Kidney tubule cell (primary cell): ENCODE measurements around the gene DKK3.
A peak's percentile ranks its signal among the peaks of the same experiment; 100 is the strongest.
"Not testable (repeated sequence)": the region's sequence is repeated elsewhere in the genome, so short reads cannot be mapped to it uniquely, and the experiment has no call there.

Experiments used
- DNase-seq: peaks from one replicate; pipeline ENCODE4 v3.0.0-alpha.2; 2018; ENCODE audit warnings: low spot score

Gene DKK3

DNA sequence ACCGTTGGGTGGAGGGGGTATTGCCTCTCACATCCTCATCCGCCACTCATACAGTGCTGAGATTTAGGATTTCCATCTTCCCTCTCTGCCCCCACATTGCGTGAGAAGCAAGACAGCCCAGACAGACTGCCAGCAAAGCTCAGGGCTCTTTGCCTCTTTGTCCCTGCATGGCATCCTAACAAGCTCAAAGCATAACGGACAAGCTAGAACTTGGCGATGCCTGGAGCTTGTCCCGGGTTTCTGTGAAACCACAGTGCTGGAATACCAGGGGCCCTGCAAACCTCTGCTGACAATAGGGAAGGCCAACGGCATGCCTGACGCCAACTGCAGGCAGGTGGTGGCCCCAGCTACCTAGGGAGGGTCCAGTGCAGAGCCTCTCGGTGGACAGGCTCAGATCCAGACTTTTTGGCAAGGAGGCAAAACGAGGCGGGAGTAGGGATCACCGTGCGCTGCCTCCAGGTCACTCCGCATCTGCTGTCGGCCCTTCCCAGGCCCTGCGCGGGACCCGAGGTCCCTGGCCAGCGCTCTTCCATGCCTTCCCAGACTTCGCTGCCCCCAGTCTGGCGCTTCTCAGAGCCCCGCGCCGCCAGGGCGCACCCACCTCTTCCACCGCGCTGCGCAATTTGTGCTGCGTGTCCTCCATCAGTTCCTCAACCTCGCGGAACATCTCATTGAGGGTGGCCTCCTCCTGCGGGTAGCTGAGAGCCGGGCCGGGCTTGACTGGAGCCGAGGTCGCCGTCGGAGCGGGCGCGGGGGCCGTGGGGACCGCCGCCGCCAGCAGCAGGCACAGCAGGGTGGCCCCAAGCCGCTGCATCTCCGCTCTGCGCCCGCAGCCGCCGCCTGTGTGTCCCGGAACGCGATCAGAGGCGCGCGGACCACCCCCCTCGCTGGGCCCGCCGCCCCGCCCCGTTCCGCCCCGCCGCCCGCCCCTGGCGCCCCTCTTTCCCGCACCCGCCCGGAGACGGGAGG lies at the start of gene DKK3:
TSS of gene DKK3 (minus strand) at position 858 of the 969 bp plus-strand sequence. CDS start at position 814, 44 bp downstream.
- DNase-seq = no peak

- DNase-seq = no peak
Measured at GRCh38 chr11:12057299-12057980, 49.0 kb upstream of the DKK3 start.

GRCh38 chr11:12056119-12056518 lies 47.7 kb upstream of the DKK3 start:
- DNase-seq = peak; percentile 40

GRCh38 chr11:12053606-12054361 lies 45.4 kb upstream of the DKK3 start:
- DNase-seq = no peak

DNA sequence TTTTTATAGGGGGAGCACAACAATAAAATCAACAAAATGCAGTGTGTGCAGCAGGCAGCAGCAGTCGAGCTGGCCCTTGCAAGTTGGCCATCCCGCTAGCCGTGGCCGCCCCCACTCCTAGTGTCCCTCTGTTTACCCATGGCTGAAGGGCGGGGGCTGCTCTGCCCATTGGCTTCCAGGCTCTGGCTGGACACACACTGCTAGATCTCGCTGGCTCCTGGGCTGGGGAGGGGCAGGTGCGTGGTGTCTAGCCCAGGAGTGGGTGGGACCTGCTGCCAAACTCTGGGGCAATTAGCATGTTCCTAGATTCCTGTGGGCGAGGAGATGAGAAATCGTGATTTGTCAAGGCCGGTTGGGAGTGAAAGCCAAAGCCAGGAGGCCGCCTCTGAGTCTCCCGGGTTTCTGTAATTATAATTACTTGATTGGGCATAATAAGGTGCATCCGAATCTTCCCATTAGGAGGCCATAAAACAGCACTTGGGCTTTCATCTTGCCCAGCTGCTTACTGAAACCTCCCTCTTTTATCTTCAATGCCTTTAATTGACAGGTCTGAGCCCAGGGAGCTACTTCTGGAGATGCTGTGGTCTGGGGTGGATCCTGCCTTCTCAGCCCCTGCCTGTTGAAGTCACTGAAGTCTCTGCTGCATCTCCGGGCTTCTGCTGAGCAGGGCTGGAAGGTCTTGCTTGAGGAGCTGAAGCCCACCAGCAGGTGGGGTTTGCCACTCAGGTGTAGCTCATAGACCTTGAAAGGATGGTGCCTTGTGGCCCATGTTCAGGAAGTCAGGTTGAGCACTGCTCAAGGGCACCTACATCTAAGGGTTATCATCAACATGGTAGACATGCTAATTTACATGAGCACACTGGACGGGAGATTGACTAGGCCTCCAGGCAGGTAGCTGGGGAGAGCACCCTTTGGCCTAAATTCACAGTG lies 44.5 kb upstream of the DKK3 start:
- no peak for DNase-seq

DNA sequence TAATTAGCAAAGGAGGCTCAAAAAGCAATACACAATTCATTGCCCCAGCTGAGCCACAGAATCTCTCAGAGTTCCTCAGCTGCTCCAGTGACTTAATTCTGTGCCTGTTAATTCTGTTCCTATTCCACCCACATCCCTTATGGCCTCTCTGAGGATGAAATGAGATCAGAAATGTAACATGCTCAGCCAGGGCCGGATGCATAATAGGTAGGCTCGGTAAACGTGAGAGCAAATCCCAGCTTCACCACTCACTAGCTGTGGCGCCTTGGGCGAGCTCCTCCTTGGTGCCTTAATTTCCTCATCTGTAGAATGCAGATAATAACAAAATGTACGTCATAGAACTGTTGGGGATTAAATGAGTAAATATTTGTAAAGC lies 42.8 kb upstream of the DKK3 start:
- DNase-seq = no peak

DNA sequence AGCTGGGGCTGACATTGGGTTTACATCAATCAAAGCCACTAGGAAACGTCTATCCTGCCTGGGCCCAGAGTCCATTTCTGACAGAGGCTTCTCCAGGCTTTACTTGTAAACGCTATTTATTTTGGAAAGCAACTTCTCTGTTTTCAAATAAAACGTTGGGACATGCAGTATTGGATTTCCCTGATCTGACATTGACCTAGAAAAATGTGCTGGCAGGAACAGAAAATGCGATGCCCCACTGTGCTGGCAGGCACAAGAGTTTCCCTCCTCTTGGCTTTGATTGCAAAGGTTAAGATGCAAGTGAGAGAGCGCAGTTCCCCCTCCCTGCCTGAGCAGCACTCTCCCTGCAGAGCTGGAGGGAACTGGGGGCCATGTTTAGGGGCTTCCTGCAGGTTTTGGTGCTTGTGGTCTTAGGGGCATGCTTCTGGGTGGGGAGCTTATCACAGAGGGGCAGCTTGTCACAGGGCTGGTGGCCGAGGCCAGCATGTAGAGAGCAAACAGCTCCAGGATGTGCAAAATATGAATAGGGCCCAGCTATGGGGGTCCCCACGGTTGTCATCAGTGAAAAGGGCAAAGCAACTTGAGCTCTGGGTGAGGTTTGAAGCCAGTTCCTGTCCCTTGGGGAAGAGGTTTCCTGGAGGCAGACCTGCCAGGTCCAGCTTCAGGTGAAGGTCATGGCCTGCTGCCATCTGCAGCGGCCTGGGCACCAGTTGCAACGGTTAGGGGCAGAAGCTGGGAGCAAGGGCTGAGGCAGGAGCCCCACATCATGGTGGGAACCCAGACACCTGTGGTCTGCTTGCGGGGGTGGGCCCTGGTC lies 42.3 kb upstream of the DKK3 start:
- no peak for DNase-seq

GRCh38 chr11:12048936-12049790 lies 40.7 kb upstream of the DKK3 start:
- DNase-seq = no peak

DNA sequence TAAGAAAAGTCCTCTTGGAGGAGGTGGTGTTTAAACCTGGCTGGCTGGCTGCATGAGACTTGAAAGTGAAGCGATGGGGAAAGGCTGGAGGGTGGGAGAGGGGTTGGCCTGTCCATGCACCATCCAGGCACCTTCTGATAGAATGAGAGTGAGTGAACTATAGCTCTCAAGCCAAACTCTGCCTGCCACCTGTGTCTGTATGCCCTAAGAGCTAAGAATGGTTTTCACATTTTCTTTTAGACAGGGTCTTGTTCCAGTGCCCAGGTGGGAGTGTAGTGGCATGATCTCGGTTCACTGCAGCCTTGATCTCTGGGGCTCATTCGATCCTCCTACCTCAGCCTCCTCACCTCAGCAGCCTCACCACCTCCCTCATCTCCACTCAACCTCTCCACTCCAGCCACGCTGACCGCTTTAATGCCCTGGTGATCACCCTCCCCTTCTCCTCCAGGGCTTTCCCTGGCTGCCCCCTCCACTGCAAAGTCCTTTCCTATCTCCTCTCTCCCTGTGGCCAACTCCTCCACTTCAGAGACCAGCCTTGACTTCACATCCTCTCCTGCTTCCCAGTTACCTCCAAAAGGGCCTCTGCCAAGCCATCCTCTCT lies 38.3 kb upstream of the DKK3 start:
- no peak for DNase-seq

- DNase-seq = peak; percentile 29
Measured at GRCh38 chr11:12045914-12046635, 37.6 kb upstream of the DKK3 start.

GRCh38 chr11:12044799-12045198 lies 36.4 kb upstream of the DKK3 start:
- no peak for DNase-seq

DNA sequence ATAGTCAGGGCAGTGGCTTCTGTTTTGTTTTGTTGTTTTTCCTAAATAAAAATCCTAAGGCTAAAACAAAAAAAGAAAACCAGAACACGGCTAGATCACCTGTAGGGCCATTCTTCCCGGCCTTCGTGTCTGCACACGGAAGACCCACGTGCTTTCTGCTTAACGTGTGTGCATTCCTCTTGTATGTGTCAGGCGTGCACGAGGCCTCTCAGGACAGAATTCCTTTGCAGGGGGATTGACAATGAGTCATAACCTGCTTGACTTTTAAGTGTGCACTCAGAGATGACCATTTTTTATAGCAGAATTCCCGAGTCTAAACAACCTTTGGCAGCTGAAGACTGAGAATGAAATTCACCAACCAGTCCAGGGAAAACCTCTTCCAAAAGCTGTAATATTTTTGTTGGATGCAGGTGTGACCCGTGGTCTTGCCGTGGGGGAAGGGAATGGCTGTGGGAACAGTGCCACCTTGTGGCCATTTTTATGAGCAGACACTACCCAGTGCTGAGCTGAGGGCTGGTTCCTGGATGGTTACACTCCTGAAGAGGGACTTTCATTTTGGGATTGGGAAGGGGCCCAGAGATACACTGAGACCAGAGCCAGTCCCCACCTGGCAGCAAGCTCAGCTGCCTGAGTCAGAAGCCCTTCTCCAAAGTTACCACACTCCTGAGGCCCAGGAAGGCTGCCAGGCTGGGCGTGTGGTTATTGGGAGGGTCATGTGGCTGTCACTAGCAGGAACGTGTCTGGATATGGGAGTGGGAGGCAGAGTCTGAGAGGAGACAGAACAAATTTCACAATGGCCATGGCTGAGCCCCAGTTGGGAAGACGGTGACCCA lies 35.7 kb upstream of the DKK3 start:
- DNase-seq = peak; percentile 100

- DNase-seq = no peak
Measured at GRCh38 chr11:12043221-12043620, 34.8 kb upstream of the DKK3 start.

DNA sequence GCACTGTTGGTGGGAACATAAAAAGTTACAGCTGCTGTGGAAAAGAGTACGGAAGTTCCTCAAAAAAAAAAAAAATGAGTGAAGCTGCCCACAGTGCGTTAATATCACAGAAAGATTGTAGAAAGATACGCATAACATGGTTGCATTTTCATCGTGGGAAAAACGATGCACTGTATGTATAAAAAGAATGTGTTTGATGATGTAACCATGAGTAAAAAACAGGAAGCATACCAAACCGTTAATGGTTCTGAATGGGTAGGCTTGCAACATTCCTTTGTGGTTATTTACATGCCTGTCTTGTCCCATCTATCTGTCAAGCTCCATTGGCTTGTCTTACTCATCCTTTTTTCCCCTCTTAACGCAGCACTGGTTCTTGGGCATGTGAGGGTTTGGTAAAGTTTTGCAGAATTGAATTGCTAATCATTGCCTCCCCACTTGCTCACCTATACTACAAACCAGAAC lies 33.8 kb upstream of the DKK3 start:
- DNase-seq = peak; percentile 99

- not testable (repeated sequence) for DNase-seq
Measured at GRCh38 chr11:12040719-12041118, 32.3 kb upstream of the DKK3 start.

DNA sequence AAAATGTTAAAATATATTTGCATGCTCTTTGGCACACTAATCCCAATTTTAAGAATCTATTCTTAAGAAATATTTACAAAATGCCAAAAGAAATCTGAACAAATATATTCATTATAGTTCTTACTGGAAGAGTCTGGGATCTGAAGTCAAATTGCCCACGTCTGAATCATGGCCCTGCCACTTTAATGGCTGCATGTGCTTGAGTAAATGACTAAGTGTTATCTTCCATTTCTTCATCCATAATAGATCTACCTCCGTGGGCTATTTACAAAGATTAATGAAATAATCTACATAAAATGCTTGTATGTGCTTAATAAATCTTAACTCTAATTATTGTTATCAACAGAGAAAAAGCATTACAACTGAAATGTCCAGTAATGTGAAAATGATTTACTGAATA lies 24.5 kb upstream of the DKK3 start:
- DNase-seq = no peak

- no peak for DNase-seq
Measured at GRCh38 chr11:12031856-12032544, 23.6 kb upstream of the DKK3 start.
